GM19025 (cell line): Measurements from ENCODE around the gene USP10.

ENCODE experiments used
- ATAC-seq: cut with Tn5 transposase; IDR thresholded peaks from one replicate; pipeline ENCODE4 v1.9.1; 2021; ENCODE audit warnings: mild to moderate bottlenecking, low read depth, moderate library complexity; ENCODE audit not compliant: unreplicated experiment

USP10 gene

GRCh38 chr16:84765616-84766580, 66.1 kb downstream of the USP10 start:
- no peak for ATAC-seq

- ATAC-seq, result no peak
Measured at GRCh38 chr16:84766978-84767773, 67.4 kb downstream of the USP10 start.

GRCh38 chr16:84768061-84768807, 68.4 kb downstream of the USP10 start:
- ATAC-seq, result no peak

DNA sequence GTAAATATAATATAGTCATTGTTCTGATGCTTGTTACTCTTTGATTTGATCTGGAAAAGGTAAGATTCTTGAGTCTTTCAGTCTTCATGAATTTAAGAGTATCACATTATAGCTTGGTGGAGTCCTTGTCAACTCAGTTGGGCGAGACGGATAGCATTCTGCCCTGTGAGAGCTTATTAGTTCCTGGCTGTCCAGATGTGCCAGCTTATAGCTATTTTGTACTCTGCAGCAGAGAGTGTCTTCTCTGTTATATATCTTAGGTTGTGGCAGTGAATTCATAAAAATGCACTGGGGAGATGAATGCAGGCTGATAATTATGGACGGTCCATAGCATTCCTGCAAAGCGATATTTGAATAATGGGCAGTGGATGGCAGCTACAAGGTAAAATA, 69.0 kb downstream of the USP10 start:
- no peak for ATAC-seq

DNA sequence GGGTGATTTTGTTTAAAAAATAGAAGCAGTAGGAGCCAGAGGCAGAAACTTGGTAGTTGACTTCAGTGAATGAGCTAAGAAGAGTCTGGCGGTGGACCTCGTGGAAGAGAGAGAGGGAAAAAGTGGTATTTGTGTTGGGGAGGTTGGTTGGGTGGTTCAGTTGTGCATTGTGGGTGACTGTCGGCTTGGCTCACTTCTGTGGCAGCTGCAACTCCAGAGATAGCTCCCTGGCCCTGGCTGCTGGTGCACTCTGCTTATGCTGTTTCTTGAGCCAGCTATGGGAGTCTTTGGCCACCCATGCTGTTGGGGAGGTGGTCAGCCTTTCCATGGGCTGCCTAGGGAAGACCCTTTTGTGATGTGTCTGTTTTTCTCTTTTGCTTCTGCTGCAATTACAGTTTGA, 69.6 kb downstream of the USP10 start:
- ATAC-seq, result no peak

DNA sequence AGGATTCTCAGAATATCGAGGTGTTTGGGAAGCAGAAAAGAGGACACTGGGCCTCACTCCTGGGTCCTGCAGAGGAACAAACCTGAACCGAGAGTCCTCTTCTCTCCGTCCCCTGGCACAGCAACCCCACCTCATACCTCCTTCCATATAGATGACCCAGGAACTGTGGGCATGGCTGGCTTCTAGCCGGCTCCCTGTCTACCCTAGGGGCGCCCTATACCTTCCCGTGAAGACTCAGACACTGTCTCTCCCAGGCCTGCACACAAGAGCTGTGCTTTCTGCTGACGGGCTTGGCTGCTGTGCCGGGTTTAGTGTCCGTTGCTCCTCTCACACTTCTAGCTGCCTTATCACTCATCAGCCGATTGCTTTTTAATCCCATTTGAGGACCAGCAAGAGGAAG, 73.5 kb downstream of the USP10 start:
- ATAC-seq, result no peak

DNA sequence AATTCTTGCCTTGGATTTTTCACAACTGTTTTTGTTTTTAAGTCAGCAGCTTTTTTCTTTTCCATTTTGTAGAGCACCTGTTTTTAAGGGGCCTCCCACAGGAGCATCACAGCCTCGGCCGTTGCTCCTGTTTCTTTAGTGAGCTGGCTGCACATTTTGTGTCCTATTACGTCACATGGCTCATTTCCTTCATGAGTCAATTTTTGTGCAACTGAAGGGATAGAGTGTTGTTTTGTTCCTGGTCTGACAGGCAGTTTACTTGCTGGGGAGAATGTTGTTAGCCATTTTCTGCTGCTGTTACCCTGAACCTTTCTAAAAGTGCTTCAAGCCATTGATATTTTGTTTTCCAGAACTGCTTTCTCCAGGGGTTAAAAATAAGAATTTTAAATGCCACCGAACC, 75.0 kb downstream of the USP10 start:
- ATAC-seq, result no peak

DNA sequence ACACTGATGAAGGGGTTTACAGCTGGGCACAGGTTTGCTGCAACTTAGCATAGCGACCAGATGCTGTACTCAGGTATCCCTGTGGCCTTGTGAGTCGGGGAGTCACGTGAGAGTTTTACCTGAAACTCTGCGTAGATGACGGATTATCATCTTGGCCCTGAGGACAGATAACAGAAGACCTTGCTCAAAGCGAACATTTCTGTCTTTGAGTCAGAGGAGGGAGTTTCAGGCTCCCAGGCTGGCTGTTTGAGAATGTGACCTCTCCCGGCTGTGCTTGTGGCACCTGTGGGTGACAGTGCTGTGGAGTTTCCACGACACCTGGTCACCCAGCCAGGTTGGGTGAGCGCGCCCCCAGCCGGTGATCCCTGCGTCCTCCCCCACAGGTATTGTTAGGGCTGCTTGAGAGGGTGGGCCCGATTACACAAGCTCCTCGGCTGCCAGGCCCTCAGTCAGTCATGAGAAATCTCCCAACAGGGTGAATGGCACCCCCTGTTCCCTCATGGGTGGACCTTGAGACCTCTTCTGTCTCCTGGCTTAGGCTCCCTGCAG, 75.5 kb downstream of the USP10 start:
- ATAC-seq, result no peak

DNA sequence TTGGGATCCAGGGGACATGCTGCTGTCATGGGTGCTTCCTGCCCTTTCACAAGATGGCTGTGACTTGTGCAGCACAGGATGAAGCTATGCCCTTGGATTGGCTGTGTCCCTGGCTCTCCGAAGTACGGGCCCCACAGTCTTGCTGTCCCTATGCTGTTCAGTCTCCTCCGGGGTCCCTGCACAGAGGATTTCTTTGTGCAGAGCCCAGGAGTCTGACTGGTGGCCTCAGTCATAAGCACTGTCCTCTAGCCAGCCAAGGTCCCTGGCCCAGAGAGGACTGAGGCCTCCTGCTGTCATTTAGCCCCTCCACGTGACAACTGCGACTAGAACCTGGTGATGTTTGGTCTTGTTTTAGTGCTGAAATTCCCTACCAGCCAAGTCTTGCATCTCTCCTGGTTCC, 77.6 kb downstream of the USP10 start:
- no peak for ATAC-seq

GRCh38 chr16:84778720-84779119, 78.9 kb downstream of the USP10 start:
- no peak for ATAC-seq

- no peak for ATAC-seq
Measured at GRCh38 chr16:84780063-84780462, 80.3 kb downstream of the USP10 start.

DNA sequence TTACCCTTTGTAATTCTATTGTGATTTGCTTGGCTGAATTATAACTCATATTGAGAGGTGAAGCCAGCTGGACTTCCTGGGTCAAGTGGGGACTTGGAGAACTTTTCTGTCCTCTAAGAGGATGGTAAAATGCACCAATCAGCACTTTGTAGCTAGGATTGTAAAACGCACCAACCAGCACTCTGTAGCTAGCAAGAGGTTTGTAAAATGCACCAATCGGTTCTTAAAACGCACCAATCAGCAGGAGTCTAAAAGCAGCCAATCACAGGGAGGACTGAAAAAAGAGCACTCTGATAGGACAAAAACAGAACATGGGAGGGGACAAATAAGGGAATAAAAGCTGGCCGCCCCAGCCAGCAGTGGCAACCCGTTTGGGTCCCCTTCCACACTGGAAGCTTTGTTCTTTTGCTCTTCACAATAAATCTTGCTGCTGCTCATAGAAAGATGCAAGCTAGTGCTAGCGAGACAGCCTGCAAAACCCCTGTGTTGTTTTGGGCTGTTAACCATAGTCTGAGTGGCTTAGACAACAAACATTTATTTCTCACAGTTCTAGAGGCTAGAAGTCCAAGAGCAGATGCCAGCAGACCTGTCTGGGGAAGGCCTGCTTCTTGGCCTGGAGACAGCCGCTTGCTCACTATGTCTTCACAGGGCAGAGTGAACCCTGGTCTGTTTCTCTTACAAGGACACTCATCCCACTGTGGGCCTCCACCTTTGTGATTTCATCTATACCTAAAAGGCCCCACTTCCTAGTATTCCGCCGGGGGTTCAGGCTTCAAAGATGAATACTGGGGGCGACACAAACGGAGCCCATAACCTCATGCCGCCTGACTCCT, 81.0 kb downstream of the USP10 start:
- no peak for ATAC-seq

DNA sequence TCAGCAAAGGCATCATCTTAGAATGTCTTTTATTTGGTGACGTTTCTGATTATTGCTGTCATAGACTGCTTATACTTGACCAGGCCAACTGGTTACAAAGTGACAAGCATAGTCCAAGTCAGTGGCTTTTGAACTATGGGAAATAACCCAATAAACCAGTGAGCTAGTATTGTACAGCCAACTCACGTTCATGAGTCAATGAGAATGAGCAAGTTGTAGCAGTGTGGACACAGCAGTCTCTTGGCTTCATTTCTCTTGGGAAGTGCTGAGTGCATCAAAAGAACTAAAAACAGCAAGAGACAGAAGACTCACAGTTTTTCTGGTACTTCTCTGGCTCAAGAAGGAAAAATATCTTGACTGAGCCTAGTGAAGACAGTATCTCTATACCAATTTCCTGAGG, 83.0 kb downstream of the USP10 start:
- no peak for ATAC-seq

GRCh38 chr16:84785843-84786581, 86.2 kb downstream of the USP10 start:
- no peak for ATAC-seq

- ATAC-seq, result no peak
Measured at GRCh38 chr16:84786605-84787262, 86.9 kb downstream of the USP10 start.

DNA sequence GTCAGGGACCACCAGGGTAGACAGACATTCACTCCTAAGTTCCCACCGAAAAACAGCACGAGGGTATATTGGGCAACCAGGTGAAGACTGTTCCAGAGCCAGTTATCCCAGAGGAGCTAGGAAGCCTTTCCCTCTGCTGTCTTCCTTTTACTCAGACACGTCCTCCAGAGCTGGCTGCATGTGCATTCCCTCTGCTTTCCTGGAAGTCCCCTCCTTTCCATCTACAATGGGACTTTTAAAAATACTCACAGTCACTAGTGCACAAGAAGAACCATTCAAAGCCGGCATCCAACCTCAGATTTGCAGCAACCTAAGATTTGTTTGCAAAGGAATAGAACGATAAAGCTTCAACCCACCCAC, 87.4 kb downstream of the USP10 start:
- no peak for ATAC-seq

DNA sequence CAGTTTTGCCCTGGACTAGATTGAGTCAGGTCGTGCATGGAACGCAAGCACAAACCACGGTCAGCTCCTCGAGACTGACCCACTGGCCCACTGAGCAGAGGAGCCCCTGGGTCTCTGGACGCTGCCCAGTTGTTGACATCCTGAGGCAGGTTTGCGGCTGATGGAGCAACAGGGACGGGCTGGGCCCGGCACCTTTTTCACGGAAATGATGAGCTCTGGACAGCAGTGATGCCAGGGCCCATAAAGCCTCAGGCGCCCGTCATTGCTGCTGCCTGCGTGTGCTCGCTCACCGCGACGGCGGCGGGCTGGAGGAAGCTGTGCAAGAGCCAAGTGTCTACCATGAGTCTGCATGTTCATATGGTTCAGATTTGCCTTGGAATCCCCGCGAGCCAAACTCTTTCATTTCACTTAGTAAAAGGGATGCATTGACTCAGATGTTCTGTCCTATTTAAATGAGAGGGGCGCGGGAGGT, 89.2 kb downstream of the USP10 start:
- ATAC-seq, result no peak

DNA sequence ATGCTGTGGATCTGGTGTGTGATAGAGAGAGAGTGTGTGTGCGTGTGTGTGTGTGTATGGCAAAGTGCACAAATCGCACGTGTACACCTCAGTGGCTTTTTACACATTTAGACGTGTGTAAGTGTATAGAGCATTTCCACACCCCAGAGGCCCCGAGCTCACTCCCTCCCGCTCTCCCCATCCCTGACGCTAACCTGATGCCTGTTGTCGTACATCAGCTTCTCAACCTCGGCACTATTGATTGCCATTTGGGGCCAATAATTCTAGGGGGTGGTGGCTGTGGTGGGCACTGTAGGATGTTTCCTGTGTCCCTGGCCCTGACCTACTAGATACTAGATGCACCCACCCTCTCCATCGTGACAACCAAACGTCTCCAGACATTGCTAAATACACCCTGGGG, 89.6 kb downstream of the USP10 start:
- ATAC-seq, result no peak

DNA sequence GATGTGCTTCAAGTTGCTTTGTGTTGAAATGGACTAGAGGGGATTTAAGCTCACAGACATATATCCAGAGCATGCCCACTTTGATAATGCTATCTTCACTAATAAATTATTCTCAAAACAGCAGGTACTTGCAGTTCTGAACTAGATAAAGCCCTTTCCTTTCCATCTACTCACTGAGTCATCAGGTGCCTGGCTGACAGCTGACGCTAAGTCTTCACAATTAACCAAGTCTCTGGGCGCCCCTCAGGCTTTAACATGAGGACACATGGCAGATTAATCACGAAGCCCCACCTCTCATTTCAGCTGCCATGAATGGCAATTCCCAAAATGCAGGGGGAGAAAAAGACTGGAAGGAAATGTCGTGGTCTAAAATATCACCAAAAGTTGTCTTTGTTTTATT, 90.5 kb downstream of the USP10 start:
- ATAC-seq, result no peak
